Fibroblast of lung (primary cell): ENCODE results near the gene AZI2.

Experiments used
- EZH2 ChIP-seq: IDR thresholded peaks from 2 replicates; pipeline ENCODE4 v1.5.1; 2012; ENCODE audit warnings: low read length, control low read depth, mild to moderate bottlenecking; ENCODE audit errors: missing control alignments
- TF ChIP-seq, protein P1 (sequence below), 2 donors: IDR thresholded peaks in 1 of 2; conservative IDR thresholded peaks in 1 of 2; 1 replicate in 1 of 2; 2 replicates in 1 of 2; pipeline ENCODE4 v1.5.1; 2011 to 2012; ENCODE audit warnings: low read length in 2 of 2, control low read depth in 1 of 2, inconsistent platforms in 1 of 2, low read depth in 1 of 2, mild to moderate bottlenecking in 1 of 2

DNA sequence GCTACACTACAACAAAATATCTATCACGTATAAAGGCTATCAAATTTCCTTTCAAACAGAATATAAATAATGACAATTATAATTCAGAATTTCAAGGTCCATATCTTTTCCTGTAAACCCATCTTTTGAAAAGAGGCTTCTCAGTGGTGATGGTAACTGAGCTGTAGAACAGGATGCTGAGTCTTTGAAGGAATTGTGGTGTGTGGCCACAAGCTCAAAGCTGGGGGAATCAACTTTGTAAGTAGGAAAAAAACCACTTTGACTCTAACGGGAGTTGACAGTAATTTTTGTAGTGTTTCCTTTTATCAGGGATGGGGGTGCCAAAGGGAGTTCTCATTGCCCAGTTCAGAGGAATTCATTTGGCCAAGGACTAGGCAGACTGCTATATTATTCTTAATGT is 13.4 kb downstream of the AZI2 start:
- TF ChIP-seq, protein P1, sequence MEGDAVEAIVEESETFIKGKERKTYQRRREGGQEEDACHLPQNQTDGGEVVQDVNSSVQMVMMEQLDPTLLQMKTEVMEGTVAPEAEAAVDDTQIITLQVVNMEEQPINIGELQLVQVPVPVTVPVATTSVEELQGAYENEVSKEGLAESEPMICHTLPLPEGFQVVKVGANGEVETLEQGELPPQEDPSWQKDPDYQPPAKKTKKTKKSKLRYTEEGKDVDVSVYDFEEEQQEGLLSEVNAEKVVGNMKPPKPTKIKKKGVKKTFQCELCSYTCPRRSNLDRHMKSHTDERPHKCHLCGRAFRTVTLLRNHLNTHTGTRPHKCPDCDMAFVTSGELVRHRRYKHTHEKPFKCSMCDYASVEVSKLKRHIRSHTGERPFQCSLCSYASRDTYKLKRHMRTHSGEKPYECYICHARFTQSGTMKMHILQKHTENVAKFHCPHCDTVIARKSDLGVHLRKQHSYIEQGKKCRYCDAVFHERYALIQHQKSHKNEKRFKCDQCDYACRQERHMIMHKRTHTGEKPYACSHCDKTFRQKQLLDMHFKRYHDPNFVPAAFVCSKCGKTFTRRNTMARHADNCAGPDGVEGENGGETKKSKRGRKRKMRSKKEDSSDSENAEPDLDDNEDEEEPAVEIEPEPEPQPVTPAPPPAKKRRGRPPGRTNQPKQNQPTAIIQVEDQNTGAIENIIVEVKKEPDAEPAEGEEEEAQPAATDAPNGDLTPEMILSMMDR (conservative IDR thresholded peaks at IDR 0.05 in 1 of 2, IDR thresholded peaks at IDR 0.05 in 1 of 2; ENCODE audit: low read depth in 1 of 2, low read length in 2 of 2) = no peak
- TF ChIP-seq EZH2 = no peak
